T47D (cell line): ENCODE data around the gene RETREG1.

Experiments used
- DNase-seq, 2 experiments: peaks; one replicate each; pipeline versions ENCODE4 v3.0.0 to v3.0.0-alpha.2; 2011 to 2012; ENCODE audit warnings: low read depth in 1 of 2, low spot score in 1 of 2
- JUND ChIP-seq: IDR thresholded peaks from 2 replicates; pipeline ENCODE4 v1.6.1; 2012; ENCODE audit warnings: low read depth
- in situ Hi-C: cut with HindIII; loops from 2 replicates; pipeline ENCODE4 v1.10.0; 2016; ENCODE audit warnings: low sequenced_read_pairs, low pct_unique_long_range_greater_than_20kb

The RETREG1 gene

DNA sequence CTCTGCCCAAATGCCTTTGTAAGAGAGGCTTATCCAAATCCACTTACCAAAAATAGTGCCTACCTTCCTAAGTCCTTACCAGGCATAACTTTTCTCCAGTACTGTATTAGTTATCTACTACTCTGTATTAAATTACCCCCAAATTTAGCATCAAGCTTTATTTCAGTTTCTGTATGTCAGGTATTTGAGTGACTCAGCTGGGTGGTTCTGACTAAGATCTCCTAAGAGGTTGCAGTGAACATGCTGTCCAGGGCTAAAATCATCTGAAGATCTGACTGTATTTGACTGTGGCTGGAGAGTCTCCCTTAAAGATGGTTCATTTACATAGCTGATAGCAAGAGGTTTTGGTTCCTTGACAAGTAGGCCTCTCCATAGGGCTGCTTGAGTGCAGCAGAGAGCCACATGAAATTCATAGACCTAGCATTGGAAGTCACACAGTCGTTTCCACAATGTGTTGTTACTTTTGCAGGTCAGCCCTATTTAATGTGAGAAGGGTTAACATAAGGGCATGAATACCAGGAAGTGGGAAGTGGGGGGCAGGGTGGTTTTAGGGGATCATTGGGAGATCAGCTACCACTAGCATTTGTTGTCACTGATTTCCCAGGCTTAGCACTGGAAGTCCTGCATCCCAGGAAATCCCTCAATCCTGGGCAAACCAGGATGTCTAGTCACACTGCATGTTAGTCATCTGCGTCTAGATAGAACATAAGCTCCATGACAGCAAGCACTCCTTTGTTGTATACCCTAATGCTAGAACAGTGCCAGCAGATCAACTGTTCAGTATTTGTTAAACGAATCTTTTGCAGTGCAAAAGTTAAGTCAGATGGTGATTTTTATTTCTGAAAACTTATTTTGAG lies 149.2 kb downstream of the RETREG1 start:
- no peak for DNase-seq
- in situ Hi-C loops = no loop called here
- TF ChIP-seq JUND = no peak

DNA sequence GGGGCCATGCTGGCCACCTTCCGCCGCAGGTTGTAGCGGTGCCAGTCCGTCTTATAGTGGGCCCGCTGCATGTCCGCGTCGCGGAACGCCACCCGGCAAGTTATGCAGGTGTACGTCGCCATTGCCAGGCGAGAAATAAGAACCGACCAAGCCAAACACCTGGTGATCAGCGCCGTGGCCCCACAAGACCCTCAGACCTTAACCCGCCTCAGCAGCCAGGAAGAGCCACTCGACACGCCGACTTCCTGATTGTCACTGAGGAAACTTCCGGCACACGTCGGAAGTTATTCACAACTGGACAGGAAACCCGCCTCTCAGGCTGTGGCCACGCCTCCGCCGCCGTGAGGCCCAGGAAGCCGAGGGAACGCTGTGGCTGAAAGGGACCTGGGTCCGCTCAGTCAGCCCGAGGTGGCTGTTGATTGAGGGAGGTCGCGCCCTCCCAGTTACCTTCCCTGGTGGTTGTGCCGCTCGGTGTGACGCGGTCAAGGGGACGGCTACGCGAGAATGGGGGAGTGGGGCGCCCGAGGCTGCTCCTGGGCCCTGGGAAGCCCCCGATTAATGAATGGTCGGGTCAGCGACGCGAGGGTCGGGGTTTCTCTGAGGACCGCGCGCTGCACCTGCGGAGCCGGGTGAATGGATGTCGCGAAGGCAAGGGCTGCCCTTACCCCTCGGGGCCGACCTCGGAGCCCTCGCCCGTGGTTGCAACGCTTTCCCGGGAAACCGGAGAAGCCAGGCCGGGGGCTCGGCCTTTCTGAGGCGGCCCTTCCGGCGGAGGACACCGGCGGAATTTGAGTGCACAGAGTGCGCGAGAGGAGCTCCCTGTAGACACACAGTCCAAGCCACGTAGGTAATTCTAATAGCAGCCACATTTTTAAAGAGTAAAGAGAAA lies 151.0 kb downstream of the RETREG1 start, which contains the start of gene ZNF622:
Gene ZNF622 (minus strand): TSS at position 257 of the 889 bp plus-strand sequence. CDS start 135 bp downstream, at position 122.
- in situ Hi-C loops = no loop called here
- no peak for TF ChIP-seq JUND
- peak; percentile 58 to 94 for DNase-seq

DNA sequence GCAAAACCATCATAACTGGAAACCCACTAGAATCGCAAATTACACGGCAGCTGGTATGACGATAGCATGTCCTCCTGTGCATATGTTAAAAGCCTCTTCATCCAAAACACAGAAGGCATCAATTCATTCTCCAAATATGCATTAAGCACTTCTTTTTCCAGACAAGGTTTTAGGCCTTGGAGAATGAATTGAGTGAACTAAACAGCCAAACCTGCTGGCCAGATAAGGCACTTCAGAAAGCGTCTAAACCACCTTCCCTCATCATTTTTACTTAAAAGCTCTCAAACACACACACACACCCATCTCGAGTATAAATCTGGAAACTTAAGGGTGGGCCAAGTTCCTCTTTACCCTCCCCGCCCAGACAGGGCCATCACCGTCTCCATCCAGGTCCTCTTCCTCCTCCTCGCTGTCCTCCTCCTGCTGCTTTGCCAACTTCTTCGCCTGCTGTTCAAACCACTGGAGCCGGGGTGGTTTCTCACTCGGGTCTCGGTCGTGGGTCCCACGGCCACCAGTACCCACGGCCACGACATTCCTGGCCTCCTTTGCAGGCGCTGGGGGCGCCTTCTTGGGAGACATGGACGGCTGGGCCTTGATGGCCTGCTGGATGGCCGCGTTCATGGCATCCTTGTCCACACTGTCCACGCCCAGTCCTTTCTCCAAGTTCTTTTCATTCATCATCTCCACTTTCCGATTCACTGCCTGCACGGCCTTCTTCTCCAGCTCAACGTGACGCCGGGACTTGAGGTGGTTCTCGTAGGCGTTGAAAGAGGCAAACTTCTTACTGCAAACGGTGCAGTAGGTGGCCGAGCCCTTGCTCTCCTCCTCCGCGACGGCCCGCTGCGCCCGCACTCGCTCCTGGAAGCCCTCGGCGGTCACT lies 151.9 kb downstream of the RETREG1 start:
- no peak for TF ChIP-seq JUND
- in situ Hi-C loops = no loop called here
- DNase-seq = peak in 1 of 2 experiments; percentile 13

DNA sequence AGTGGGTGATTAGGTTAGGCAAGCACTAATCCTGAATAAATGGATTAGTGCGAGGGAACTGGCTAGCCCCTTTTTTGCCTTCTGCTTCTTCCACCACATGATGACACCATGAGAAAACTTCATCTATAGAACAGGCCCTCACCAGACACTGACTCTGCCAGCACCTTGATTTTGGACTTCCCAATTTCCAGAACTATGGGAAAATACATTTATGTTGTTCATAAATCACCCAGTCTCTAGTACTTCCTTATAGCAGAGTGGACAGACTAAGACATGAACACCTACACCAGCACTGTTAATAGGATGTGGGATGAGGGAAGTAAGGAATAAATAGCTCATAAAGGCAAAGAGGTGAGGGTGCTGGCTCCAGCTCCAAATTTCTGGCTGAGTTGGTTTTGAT lies 152.6 kb downstream of the RETREG1 start:
- in situ Hi-C loops = no loop called here
- no peak for DNase-seq
- TF ChIP-seq JUND = no peak

DNA sequence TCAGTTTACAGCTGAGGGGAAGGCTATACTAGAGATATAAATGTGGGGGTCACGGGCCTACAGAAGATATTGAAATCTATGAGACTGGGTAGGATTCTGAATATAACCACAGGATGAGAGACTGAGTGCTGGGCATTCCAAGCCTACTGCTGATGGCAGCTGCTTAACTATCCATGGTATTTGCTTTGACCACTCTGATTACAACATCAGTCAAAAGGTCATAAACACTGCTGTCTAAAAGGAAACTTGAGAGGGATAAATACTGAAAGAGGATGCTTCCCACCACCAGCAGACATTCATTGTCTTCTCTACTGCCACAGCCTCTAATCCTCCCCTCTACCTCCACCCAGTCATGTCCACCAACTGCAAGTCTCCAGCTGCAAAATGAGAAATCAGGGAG lies 155.0 kb downstream of the RETREG1 start:
- no peak for DNase-seq
- TF ChIP-seq JUND = no peak
- in situ Hi-C loops = no loop called here

DNA sequence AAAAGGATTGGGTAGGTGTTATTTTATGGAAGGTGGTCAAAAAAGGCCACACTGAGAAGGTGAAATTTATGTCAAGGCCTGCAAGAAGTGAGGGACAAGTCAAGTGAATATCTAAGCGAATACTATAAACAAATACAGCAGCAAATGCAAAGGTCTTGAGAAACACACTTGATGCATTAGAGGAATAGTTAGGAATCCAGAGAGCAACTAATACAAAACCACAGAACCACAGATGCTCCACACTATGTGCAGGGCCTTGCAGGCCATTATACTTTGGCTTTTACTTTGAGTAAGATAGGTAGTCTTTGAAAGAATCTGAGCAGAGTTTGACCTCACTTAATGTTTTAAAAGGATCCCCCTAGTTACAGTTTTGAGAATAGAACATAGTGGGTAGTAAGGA lies 155.8 kb downstream of the RETREG1 start:
- in situ Hi-C loops = no loop called here
- no peak for TF ChIP-seq JUND
- no peak for DNase-seq

DNA sequence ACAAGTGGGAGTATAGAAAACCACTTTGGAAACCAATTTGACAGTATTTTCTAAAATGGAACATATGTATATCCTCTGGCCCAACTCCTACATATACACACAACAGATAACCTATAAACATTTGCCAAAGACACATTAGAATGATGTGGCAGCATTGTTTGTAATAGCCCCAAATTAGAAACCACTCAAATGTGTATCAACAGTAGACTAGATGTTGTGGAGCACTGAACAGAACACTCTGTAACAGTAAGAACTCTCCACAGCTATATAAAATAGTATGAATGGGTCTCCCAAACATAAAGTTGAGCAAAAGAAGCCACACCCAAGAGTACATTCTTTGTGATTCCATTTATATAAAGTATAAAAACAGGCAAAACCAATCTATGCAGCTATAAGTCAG lies 157.3 kb downstream of the RETREG1 start:
- in situ Hi-C loops = no loop called here
- no peak for DNase-seq
- TF ChIP-seq JUND = no peak

DNA sequence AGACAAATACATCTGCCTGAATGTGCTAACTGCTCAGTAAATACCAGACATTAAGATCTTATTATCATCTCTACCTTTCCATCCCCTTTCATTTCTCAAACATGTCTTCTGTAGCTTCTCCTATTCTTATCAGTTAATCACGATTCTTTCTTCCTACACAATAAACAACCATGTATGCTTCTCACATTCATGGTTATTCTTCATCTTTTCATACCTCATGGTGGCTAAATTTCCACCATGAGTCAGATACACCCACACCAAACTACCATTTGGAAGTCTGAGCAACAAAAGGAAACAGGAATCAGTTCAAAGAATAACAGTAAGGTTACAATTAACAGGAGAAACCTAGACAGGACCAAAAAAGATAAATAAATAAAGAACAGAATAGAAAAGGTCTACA lies 158.9 kb downstream of the RETREG1 start:
- TF ChIP-seq JUND = no peak
- in situ Hi-C loops = no loop called here

DNA sequence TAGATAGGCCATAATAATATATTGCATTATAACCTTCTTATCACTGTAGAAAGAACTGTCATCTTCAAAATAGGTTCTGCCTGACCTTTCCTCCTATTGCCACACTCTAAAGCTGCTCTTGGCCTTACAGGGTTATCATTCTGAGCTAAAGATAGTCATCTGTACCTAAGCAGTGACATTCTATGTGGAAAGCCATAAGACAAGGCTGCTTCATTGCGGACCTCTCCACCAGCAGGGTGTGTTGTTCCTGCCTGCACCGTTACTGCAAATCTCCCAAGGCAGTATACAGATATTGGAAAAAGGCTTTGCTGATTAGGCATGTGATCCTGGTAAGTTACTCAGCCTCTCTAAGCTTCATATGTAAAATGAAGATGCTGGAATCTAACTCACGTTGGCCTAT lies 159.3 kb downstream of the RETREG1 start:
- in situ Hi-C loops = no loop called here
- no peak for TF ChIP-seq JUND
- DNase-seq = no peak

More for the DNA sequence above, 158.9 kb downstream of the RETREG1 start:
- DNase-seq = no peak

DNA sequence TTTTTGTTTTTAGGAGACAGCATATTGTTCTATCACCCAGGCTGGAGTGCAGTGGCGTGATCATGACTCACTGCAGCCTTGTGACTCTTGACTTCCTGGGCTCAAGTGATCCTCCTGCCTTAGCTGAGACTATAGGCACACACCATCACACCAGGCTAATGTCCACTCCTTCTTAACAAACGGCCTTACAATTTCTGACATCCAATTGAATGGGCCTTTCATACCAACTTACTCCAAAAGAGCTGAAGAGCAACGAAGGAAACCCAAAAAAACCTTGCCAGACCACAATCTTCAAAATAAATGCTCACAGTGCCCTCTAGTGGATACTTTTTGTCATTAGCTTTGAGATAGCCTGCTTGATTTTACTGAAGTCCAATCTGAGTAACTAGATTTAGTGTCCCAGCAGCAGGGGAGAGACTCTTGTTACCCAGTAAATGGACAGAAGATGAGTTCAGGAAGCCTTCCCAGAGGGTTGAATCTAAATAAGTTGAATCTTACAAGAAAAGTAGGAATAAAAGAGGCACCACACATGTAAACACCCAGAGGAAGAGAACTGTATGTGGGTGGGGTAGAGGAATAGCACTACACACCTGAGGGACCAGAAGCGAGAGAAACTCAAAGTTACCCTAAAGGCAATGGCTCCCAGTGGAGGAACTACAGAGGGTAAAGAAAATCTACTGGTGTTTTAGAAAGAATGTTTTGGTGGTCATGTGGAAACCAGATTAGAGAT lies 160.5 kb downstream of the RETREG1 start:
- in situ Hi-C loops = no loop called here
- DNase-seq = peak; percentile 19 to 76

DNA sequence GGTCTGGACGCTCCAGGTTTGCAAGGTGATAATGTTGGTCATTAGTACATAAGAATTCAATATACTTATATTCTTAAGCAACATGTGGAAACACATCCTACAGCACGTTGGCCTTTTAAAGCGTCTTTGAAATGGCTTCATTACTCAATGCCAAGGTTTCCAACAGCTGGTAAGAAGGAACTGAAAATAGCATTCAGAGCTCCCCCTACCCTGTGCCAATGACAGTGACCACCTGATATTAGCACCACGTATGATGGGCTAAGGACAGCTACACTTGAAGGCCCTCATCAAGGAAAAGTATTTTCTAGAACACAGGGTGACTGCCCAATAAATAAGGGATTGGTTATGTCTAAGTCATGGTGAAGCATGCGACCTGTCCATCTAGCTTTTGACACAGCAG lies 161.1 kb downstream of the RETREG1 start:
- DNase-seq = no peak
- no peak for TF ChIP-seq JUND
- in situ Hi-C loops = no loop called here

More for the DNA sequence above, 160.5 kb downstream of the RETREG1 start:
- TF ChIP-seq JUND = no peak
